GM12864 (cell line): ENCODE data around the gene WBP4.

Experiments
- DNase-seq: peaks from one replicate; pipeline ENCODE4 v3.0.0-alpha.2; 2011; ENCODE audit warnings: low read depth
- H3K4me3 ChIP-seq: 2 replicates; pipeline ENCODE4 v1.5.1; 2011; ENCODE audit warnings: mild to moderate bottlenecking, low read depth, low read length, control low read depth
- CTCF ChIP-seq: IDR thresholded peaks from 2 replicates; pipeline ENCODE4 v1.5.1; 2011; ENCODE audit warnings: low read depth, mild to moderate bottlenecking, moderate library complexity, low read length, control low read depth, inconsistent platforms; ENCODE audit errors: missing control alignments

WBP4 gene

GRCh38 chr13:41018602-41018948, 42.7 kb upstream of the WBP4 start:
- peak overlapping the region; percentile 67 for H3K4me3 ChIP-seq
- no peak for DNase-seq
- no peak for TF ChIP-seq CTCF

GRCh38 chr13:41019011-41019487, 42.3 kb upstream of the WBP4 start, which contains the start of gene ELF1:
ELF1 (minus strand) TSS chr13:41019316; CDS start chr13:40982054, 37,262 bp downstream.
- peak within 1 kb of the TSS; percentile 67 for H3K4me3 ChIP-seq
- no peak for TF ChIP-seq CTCF
- DNase-seq: peak; percentile 95

- no peak overlapping the region for H3K4me3 ChIP-seq
- TF ChIP-seq CTCF: no peak
- no peak for DNase-seq
Measured at GRCh38 chr13:41019578-41020347, 41.5 kb upstream of the WBP4 start.

GRCh38 chr13:41025518-41025917, 35.8 kb upstream of the WBP4 start:
- TF ChIP-seq CTCF: no peak
- no peak for DNase-seq
- no peak overlapping the region for H3K4me3 ChIP-seq

DNA sequence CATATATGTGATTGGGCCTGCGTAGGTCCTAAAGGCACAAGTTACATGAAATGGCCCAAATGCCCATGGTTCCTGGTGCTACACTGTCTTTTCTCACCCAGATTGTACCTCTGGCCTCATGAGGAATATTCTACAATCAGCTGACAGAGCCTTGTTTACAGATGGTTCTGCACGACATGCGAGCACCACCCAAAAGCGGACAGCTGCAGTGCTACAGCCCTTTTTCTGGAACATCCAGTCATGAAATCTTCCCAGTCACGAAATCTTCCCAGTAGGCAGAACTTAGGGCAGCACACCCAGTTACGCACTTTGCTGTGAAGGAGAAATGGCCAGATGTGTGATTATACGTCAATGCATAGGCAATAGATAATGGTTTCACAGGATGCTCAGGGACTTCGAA, 34.5 kb upstream of the WBP4 start:
- TF ChIP-seq CTCF: no peak
- no peak overlapping the region for H3K4me3 ChIP-seq
- DNase-seq: no peak

GRCh38 chr13:41028051-41028450, 33.3 kb upstream of the WBP4 start:
- no peak overlapping the region for H3K4me3 ChIP-seq
- no peak for DNase-seq
- TF ChIP-seq CTCF: no peak

DNA sequence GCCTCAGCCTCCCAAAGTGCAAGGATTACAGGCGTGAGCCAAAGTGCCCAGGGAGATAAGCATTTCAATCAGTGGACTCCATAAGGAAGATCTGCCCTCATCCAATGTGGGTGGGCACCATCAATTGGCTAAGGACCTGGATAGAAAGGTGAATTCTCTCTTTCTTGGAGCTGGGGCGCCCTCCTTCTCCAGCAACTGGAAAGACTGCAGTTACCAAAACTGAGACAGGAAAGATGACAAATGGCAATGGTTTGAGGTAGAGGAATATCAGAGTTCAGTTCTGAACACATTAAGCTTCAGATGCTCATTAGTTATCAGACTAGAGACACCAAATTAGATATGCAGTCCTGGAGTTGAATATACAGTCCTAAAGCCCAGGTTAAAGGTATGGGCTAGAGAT, 31.7 kb upstream of the WBP4 start:
- no peak overlapping the region for H3K4me3 ChIP-seq
- peak; percentile 18 for TF ChIP-seq CTCF
- DNase-seq: no peak
